ENCODE measurements around the gene AKR1B15. TPM values are rescaled to one million over a fixed set of nuclear protein-coding genes. Genes with fewer than 3 reads are reported as not detected.

Gene AKR1B15
- total and polyA plus RNA-seq, 2 experiments from 2014 or later = 0.21 to 2.6 TPM

- TF ChIP-seq, protein P1, sequence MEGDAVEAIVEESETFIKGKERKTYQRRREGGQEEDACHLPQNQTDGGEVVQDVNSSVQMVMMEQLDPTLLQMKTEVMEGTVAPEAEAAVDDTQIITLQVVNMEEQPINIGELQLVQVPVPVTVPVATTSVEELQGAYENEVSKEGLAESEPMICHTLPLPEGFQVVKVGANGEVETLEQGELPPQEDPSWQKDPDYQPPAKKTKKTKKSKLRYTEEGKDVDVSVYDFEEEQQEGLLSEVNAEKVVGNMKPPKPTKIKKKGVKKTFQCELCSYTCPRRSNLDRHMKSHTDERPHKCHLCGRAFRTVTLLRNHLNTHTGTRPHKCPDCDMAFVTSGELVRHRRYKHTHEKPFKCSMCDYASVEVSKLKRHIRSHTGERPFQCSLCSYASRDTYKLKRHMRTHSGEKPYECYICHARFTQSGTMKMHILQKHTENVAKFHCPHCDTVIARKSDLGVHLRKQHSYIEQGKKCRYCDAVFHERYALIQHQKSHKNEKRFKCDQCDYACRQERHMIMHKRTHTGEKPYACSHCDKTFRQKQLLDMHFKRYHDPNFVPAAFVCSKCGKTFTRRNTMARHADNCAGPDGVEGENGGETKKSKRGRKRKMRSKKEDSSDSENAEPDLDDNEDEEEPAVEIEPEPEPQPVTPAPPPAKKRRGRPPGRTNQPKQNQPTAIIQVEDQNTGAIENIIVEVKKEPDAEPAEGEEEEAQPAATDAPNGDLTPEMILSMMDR (IDR thresholded peaks at IDR 0.05; ENCODE audit: low read depth, low read length) = no peak
- DNase-seq (ENCODE audit: low read depth in 1 of 2, low spot score in 1 of 2) = no peak
- peaks cover 48% of the 10 kb centered on the region for H3K27me3 ChIP-seq
These were observed 74.3 kb downstream of the AKR1B15 start for GRCh38 chr7:134623193-134623592.

DNA sequence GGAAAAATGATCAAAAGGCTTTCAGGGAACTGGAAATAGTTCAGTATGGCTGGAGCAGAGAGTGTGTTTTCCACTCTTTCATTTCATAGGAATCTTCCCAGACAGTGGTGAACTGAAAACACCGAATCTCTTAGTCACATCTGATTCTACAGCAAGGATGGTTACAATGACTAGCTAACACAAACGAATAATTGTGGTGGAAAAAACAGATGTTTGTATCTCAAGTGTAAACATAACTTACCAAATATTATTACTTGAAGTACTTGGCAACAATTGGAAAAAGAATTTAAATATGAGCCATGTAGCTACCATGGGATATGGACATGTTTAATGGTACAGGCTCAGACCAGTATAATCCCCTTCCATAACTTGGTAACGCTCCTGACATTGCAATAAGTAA is 76.6 kb downstream of the AKR1B15 start:
- H3K27me3 ChIP-seq = peaks cover 41% of the 10 kb centered on the region
- no peaks in the 10 kb centered on the region for H3K9me3 ChIP-seq (ENCODE audit: low read depth)
- no peak overlapping the region for H3K27ac ChIP-seq
- no peak overlapping the region for H3K4me3 ChIP-seq
- peak in 1 of 2 donors; percentile 26 for DNase-seq (ENCODE audit: low read depth in 1 of 2, low spot score in 1 of 2)
- H3K4me1 ChIP-seq (ENCODE audit: low read depth) = no peaks in the 10 kb centered on the region
- no peaks in the 10 kb centered on the region for H3K36me3 ChIP-seq
- TF ChIP-seq, protein P1 (IDR thresholded peaks at IDR 0.05; ENCODE audit: low read depth, low read length) = no peak

More at GRCh38 chr7:134623193-134623592, 74.3 kb downstream of the AKR1B15 start:
- Histone ChIP-seq H3K9me3 (ENCODE audit: low read depth) (no peaks in the 10 kb centered on the region), H3K4me3 (no peak overlapping the region), H3K27ac (no peak overlapping the region), H3K36me3 (no peaks in the 10 kb centered on the region), H3K4me1 (ENCODE audit: low read depth) (no peaks in the 10 kb centered on the region)

DNA sequence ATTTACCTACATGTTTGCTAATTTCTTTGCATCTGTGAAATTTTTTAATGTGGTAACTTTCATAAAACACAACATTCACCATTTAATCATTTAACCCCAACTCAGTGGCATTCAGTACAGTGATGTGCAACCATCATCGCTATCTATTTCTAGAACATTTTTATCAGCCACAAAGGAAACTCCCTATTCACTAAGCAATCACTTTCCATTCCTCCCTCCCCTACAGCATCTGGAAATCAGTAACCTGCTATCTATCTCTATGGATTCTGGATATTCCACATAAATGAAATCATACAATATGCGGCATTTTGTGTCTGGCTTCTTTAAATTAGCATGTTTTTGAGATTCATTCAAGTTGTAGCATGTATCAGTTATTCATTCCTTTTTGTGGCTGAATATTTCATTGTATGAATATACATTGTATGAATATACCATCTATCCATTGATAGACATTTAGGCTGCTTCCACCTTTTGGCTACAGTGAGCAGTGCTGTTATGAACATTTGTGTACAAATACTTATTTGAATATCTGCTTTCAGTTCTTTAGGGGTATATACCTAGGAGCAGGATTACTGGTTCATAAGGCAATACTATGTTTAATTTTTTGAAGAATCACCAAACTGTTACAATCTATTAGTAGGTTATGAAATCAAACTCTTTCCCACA is 78.3 kb downstream of the AKR1B15 start:
- Histone ChIP-seq H3K9me3 (ENCODE audit: low read depth) (no peaks in the 10 kb centered on the region), H3K36me3 (no peaks in the 10 kb centered on the region)

DNA sequence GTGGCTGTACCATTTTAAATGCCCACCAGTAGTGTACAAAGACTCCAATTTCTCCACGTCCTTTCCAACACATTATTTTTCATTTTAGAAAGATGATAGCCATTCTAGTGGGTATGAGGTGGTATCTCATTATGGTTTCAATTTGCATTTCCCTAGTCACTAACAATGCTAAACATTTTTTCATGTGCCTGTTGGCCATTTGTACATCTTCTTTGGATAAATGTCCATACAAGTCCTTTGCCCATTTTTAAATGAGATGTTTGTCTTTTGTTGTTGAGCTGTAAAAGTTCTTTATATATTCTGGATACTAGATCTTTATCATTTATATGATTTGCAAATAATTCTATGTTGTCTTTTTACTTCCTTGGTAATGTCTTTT is 78.9 kb downstream of the AKR1B15 start:
- H3K4me3 ChIP-seq = no peak overlapping the region
- H3K36me3 ChIP-seq = no peaks in the 10 kb centered on the region
- no peaks in the 10 kb centered on the region for H3K4me1 ChIP-seq (ENCODE audit: low read depth)
- peaks cover 40% of the 10 kb centered on the region for H3K27me3 ChIP-seq
- TF ChIP-seq, protein P1 (IDR thresholded peaks at IDR 0.05; ENCODE audit: low read depth, low read length) = no peak
- no peaks in the 10 kb centered on the region for H3K9me3 ChIP-seq (ENCODE audit: low read depth)
- no peak for DNase-seq (ENCODE audit: low read depth in 1 of 2, low spot score in 1 of 2)
- H3K27ac ChIP-seq = no peak overlapping the region

More for the DNA sequence above, 78.3 kb downstream of the AKR1B15 start:
- Histone ChIP-seq H3K27ac (no peak overlapping the region), H3K4me3 (no peak overlapping the region), H3K4me1 (ENCODE audit: low read depth) (no peaks in the 10 kb centered on the region), H3K27me3 (peaks cover 40% of the 10 kb centered on the region)
- DNase-seq (ENCODE audit: low read depth in 1 of 2, low spot score in 1 of 2) = no peak
- TF ChIP-seq, protein P1 (IDR thresholded peaks at IDR 0.05; ENCODE audit: low read depth, low read length) = no peak

- Histone ChIP-seq H3K4me3 (no peak overlapping the region), H3K36me3 (no peaks in the 10 kb centered on the region), H3K27me3 (peaks cover 40% of the 10 kb centered on the region), H3K9me3 (ENCODE audit: low read depth) (no peaks in the 10 kb centered on the region), H3K4me1 (ENCODE audit: low read depth) (no peaks in the 10 kb centered on the region), H3K27ac (no peak overlapping the region)
- no peak for DNase-seq (ENCODE audit: low read depth in 1 of 2, low spot score in 1 of 2)
- TF ChIP-seq, protein P1 (IDR thresholded peaks at IDR 0.05; ENCODE audit: low read depth, low read length) = no peak
These were observed 80.5 kb downstream of the AKR1B15 start for GRCh38 chr7:134629445-134629844.

Other genes with a start within 250 kb of the AKR1B15 start
- 7.1 and 8.6 TPM in 2 replicates for gene SLC35B4, start 232.2 kb upstream of the AKR1B15 start, total RNA-seq
- 16.8 and 20.2 TPM in 2 replicates for gene SLC35B4, start 232.2 kb upstream of the AKR1B15 start, polyA plus RNA-seq
- 48.9 and 55.7 TPM in 2 replicates for gene AKR1B1, start 90.0 kb upstream of the AKR1B15 start, total RNA-seq
- 158 and 173 TPM in 2 replicates for gene AKR1B1, start 90.0 kb upstream of the AKR1B15 start, polyA plus RNA-seq
- gene AKR1B10, start 21.5 kb upstream of the AKR1B15 start, total RNA-seq = 0.57 and 0.67 TPM in 2 replicates
- gene AKR1B10, start 21.5 kb upstream of the AKR1B15 start, polyA plus RNA-seq = 0.60 and 1.3 TPM in 2 replicates
- gene BPGM, start 97.7 kb downstream of the AKR1B15 start, total RNA-seq = 15.2 and 20.1 TPM in 2 replicates
- gene BPGM, start 97.7 kb downstream of the AKR1B15 start, polyA plus RNA-seq = 21.2 and 32.2 TPM in 2 replicates
- 22.6 and 29.3 TPM in 2 replicates for gene CALD1, start 230.5 kb downstream of the AKR1B15 start, total RNA-seq
- 73.8 and 135 TPM in 2 replicates for gene CALD1, start 230.5 kb downstream of the AKR1B15 start, polyA plus RNA-seq

All from cardiac muscle cell (in vitro differentiated cells and primary cell).